ENCODE data around the gene CFAP141.

DNA sequence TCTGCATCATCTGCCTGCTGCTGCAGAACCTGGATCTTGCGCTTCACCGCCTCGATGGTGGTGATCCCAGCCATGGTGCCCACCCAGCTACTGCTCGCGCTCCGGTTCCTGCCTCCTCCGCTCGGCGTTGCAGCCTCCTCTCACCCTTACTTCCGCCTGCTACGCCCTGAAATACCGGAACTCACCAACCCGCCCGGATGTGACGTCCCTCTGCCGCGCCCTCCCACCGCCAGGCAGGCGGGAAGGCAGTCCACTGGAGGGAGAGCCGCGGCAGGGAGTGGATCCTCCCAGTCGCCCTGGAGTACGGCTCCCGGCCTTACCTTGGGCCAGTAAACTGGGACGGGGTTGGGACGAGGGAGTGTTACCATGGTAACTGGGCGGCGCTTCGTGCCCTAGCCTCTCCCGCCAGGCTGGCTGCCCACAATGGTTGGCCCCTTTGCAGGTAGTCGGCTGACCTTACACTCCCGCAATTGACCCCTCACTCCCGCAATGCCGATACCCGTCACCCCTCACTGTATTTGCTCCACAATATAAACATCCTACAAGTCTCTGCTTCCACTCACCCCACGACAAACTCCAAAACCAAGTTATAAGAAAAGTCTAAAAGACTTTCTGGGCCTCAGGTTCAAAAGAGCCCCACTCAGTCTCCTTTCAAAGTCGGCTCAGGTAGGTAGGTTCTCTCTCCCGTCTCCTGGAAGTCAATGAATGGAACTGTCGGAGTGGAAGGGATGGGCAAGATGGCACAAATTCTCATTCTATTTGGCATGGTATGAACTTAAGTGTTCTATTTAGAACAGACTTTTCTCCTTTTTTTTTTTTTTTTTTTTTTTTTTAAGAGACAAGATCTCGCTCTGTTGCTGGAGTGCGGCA, 22.9 kb downstream of the CFAP141 start:
- TF ChIP-seq POLR2AphosphoS5 (IDR thresholded peaks at IDR 0.05; ENCODE audit: low read depth, low read length) (peak; percentile 95), SIN3A (IDR thresholded peaks at IDR 0.05; ENCODE audit: borderline replicate concordance, insufficient read depth, low read length) (peak; percentile 81; the same call in 1 of the 2 replicates)
- TF ChIP-seq, protein P1, sequence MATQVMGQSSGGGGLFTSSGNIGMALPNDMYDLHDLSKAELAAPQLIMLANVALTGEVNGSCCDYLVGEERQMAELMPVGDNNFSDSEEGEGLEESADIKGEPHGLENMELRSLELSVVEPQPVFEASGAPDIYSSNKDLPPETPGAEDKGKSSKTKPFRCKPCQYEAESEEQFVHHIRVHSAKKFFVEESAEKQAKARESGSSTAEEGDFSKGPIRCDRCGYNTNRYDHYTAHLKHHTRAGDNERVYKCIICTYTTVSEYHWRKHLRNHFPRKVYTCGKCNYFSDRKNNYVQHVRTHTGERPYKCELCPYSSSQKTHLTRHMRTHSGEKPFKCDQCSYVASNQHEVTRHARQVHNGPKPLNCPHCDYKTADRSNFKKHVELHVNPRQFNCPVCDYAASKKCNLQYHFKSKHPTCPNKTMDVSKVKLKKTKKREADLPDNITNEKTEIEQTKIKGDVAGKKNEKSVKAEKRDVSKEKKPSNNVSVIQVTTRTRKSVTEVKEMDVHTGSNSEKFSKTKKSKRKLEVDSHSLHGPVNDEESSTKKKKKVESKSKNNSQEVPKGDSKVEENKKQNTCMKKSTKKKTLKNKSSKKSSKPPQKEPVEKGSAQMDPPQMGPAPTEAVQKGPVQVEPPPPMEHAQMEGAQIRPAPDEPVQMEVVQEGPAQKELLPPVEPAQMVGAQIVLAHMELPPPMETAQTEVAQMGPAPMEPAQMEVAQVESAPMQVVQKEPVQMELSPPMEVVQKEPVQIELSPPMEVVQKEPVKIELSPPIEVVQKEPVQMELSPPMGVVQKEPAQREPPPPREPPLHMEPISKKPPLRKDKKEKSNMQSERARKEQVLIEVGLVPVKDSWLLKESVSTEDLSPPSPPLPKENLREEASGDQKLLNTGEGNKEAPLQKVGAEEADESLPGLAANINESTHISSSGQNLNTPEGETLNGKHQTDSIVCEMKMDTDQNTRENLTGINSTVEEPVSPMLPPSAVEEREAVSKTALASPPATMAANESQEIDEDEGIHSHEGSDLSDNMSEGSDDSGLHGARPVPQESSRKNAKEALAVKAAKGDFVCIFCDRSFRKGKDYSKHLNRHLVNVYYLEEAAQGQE (IDR thresholded peaks at IDR 0.05; ENCODE audit: insufficient read depth in 1 of 2, low read depth in 2 of 2, low read length in 2 of 2) = peak in 1 of 2 experiments; percentile 49; a peak in 1 of 4 replicates

All from PFSK-1 (cell line).